Esophagus muscularis mucosa (tissue), 4 donors: Measurements from ENCODE around the gene THADA. TPM values are rescaled to one million over a fixed set of nuclear protein-coding genes. Genes with fewer than 3 reads are reported as not detected.

ENCODE experiments used
- DNase-seq: peaks from one replicate; pipeline ENCODE4 v3.0.0-alpha.2; 2017; ENCODE audit errors: extremely low spot score
- H3K27ac ChIP-seq, 4 donors: fragments of 200-600 bp; sonication (generic); replicated peaks in 1 of 4; 1 replicate in 3 of 4; 2 replicates in 1 of 4; pipeline ENCODE4 v1.5.1; 2016 to 2019; ENCODE audit warnings: mild to moderate bottlenecking in 1 of 4
- H3K27me3 ChIP-seq, 4 donors: fragments of 200-600 bp; sonication (generic); one replicate each; pipeline versions ENCODE4 v1.5.1 to v1.6.0; 2016 to 2019
- H3K36me3 ChIP-seq, 4 donors: fragments of 200-600 bp; sonication (generic); one replicate each; pipeline ENCODE4 v1.5.1; 2016 to 2019
- H3K4me1 ChIP-seq, 4 donors: fragments of 200-600 bp; sonication (generic); one replicate each; pipeline ENCODE4 v1.5.1; 2016 to 2019
- H3K4me3 ChIP-seq, 4 donors: fragments of 200-600 bp; sonication (generic); 1 replicate in 2 of 4; 2 replicates in 2 of 4; pipeline ENCODE4 v1.5.1; 2016 to 2019; ENCODE audit warnings: mild to moderate bottlenecking in 4 of 4, moderate library complexity in 1 of 4
- H3K9me3 ChIP-seq, 4 donors: fragments of 200-600 bp; sonication (generic); 1 replicate in 3 of 4; 2 replicates in 1 of 4; pipeline ENCODE4 v1.5.1; 2016 to 2019
- CTCF ChIP-seq, 3 experiments: fragments of 200-600 bp in 2 of 3; fragments of 450-650 bp in 1 of 3; sonication (generic) in 2 of 3; IDR thresholded peaks; one replicate each; pipeline ENCODE4 v1.5.1; 2017 to 2019; ENCODE audit warnings: antibody characterized with exemption in 3 of 3, mild to moderate bottlenecking in 2 of 3, moderate library complexity in 1 of 3
- EP300 ChIP-seq: sonication (generic); formaldehyde crosslinking; IDR thresholded peaks from one replicate; pipeline ENCODE4 v1.6.1; 2017; ENCODE audit warnings: antibody characterized with exemption
- POLR2A ChIP-seq: fragments of 450-650 bp; IDR thresholded peaks from one replicate; pipeline ENCODE4 v1.6.1; 2017; ENCODE audit warnings: antibody characterized with exemption, moderate library complexity, mild to moderate bottlenecking, low read depth
- POLR2AphosphoS5 ChIP-seq, 2 donors: sonication (generic); formaldehyde crosslinking; IDR thresholded peaks; one replicate each; pipeline ENCODE4 v1.6.1; 2017; ENCODE audit warnings: antibody characterized with exemption in 2 of 2
- WGBS: methylation state at CpG from one replicate; pipeline ENCODE4 v1.1.5; 2018; 5-methylcytosine and 5-hydroxymethylcytosine counted together
- intact Hi-C: fragments of 100-400 bp; cut with DNase I; formaldehyde crosslinking; loops from one replicate; pipeline ENCODE4 v1.15.1; 2023
- total RNA-seq, 4 donors: library from RNA; depleted of rRNA; stranded (reverse); fragments of >200 nt; gene quantifications; one replicate each; pipeline versions ENCODE4 v1.1.0 to v1.2.1, GENCODE V29; 2016

The THADA gene
- total RNA-seq, 4 donors from 2014 or later: 17.2 to 28.7 (median 21.3) TPM

GRCh38 chr2:43490252-43490786 is 105.5 kb downstream of the THADA start:
- Histone ChIP-seq H3K27ac (no peak overlapping the region), H3K4me3 (no peak overlapping the region), H3K4me1 (peaks cover 0 to 10% (median under 1%) of the 10 kb centered on the region in 4 donors), H3K36me3 (peaks cover 0 to 4% (median 0%) of the 10 kb centered on the region in 4 donors), H3K27me3 (no peaks in the 10 kb centered on the region), H3K9me3 (no peaks in the 10 kb centered on the region)
- 87% methylated on average over 1 of the region's 1 CpG for WGBS
- intact Hi-C loops: loop anchor here (10.0 kb wide), 1 partner anchor 356 kb away; no protein-coding TSS in a partner anchor
- DNase-seq: no peak
- TF ChIP-seq POLR2A (no peak), EP300 (no peak), POLR2AphosphoS5 (IDR thresholded peaks at IDR 0.05) (no peak), CTCF (IDR thresholded peaks at IDR 0.05) (no peak)

- peaks cover 0 to 4% (median 0%) of the 10 kb centered on the region in 4 donors for H3K36me3 ChIP-seq
- peaks cover 7 to 19% (median 10%) of the 10 kb centered on the region in 4 donors for H3K4me1 ChIP-seq
- no peak overlapping the region for H3K4me3 ChIP-seq
- no peaks in the 10 kb centered on the region for H3K27me3 ChIP-seq
- intact Hi-C loops: loop anchor here (10.0 kb wide), 2 partner anchors 544 to 634 kb away; no protein-coding TSS in a partner anchor
- WGBS: 87% methylated on average over 3 of the region's 3 CpGs
- no peak overlapping the region for H3K27ac ChIP-seq
- DNase-seq: no peak
- no peaks in the 10 kb centered on the region for H3K9me3 ChIP-seq
- TF ChIP-seq EP300 (no peak), POLR2AphosphoS5 (IDR thresholded peaks at IDR 0.05) (no peak), POLR2A (no peak), CTCF (IDR thresholded peaks at IDR 0.05) (no peak)
Measured at GRCh38 chr2:43488737-43489136, 107.1 kb downstream of the THADA start.

GRCh38 chr2:43486603-43487002 is 109.2 kb downstream of the THADA start:
- peak in 1 of 2 donors; percentile 58 for TF ChIP-seq POLR2AphosphoS5 (IDR thresholded peaks at IDR 0.05)
- no peak for TF ChIP-seq POLR2A
- TF ChIP-seq EP300: no peak
- no peak for TF ChIP-seq CTCF (IDR thresholded peaks at IDR 0.05)

GRCh38 chr2:43484323-43484930 is 111.4 kb downstream of the THADA start:
- Histone ChIP-seq H3K36me3 (no peaks in the 10 kb centered on the region), H3K4me3 (no peak overlapping the region), H3K27me3 (no peaks in the 10 kb centered on the region), H3K27ac (peak overlapping the region; percentile 62 to 77 (median 71)), H3K4me1 (peaks cover 22 to 40% (median 33%) of the 10 kb centered on the region in 4 donors), H3K9me3 (no peaks in the 10 kb centered on the region)
- DNase-seq: no peak
- TF ChIP-seq POLR2AphosphoS5 (IDR thresholded peaks at IDR 0.05): no peak
- no peak for TF ChIP-seq POLR2A
- no peak for TF ChIP-seq EP300
- peak; percentile 66 to 81 (median 71) for TF ChIP-seq CTCF (IDR thresholded peaks at IDR 0.05)
- intact Hi-C loops: loop anchor here (2.0 to 10.0 kb wide), 6 partner anchors 257 to 656 kb away; partner anchors contain the start of gene ZFP36L2

More at GRCh38 chr2:43486603-43487002, 109.2 kb downstream of the THADA start:
- Histone ChIP-seq H3K27ac (peak overlapping the region; percentile 6 to 41 (median 24)), H3K9me3 (no peaks in the 10 kb centered on the region), H3K4me3 (no peak overlapping the region), H3K4me1 (peaks cover 22 to 40% (median 31%) of the 10 kb centered on the region in 4 donors), H3K27me3 (no peaks in the 10 kb centered on the region), H3K36me3 (no peaks in the 10 kb centered on the region)
- intact Hi-C loops: loop anchor here (10.0 kb wide), 2 partner anchors 542 to 632 kb away; no protein-coding TSS in a partner anchor
- DNase-seq: no peak
